ENCODE data around the gene VRTN. TPM values are rescaled to one million over a fixed set of nuclear protein-coding genes. Genes with fewer than 3 reads are reported as not detected.

VRTN gene
- total and polyA plus RNA-seq, 2 of the 8 experiments (the other 6 are each of a cell fraction or from before 2014, with no cell fraction given) = 133 to 148 TPM

DNA sequence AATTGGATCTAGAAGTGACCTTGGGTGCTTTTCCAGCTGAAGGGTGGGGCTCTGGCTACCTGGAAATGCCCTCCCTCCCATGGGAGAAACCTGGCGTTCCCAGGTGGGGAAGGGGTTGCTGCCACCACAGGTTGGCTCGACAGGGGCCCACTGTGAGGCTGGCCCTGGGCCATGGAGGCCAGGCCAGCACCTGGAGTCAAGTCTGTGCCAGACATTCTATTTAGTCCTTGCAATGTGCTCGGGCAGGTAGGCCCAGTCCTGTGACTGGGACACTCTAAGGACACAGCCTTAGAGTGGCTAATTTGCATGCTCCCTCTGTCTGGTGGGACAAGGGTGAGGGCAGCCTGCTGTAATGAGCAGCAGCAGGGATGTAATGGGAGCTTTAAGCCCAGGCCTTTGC is 11.9 kb downstream of the VRTN start:
- H2BK120ac ChIP-seq (replicated peaks; ENCODE audit: low read depth, low read length) = no peak overlapping the region
- H4K20me1 ChIP-seq (replicated peaks in 1 of 2; ENCODE audit: control insufficient read depth in 1 of 2, insufficient read depth in 2 of 2, low read length in 2 of 2) = peaks cover 39 to 47% of the 10 kb centered on the region in 2 experiments
- H3K9ac ChIP-seq (replicated peaks in 1 of 4; ENCODE audit: extremely low read depth in 1 of 4, low read depth in 3 of 4, low read length in 3 of 4) = no peak overlapping the region
- no peak overlapping the region for H4K5ac ChIP-seq (ENCODE audit: insufficient read length, low read depth, low read length)
- DNase-seq (ENCODE audit: low read depth in 1 of 2, low spot score in 2 of 2) (no peak), FAIRE-seq (no peak)
- no peak overlapping the region for H2BK15ac ChIP-seq (ENCODE audit: low read length)
- no peak overlapping the region for H2BK20ac ChIP-seq (ENCODE audit: low read length)
- H3K4me2 ChIP-seq (ENCODE audit: insufficient read depth in 1 of 2, low read depth in 2 of 2, low read length in 2 of 2) = no peak overlapping the region
- H3K4ac ChIP-seq (replicated peaks; ENCODE audit: insufficient read length, low read depth, low read length) = no peak overlapping the region
- POLR2A ChIA-PET (ENCODE audit: partially characterized antibody) = interaction anchor here (1.4 to 8.9 kb wide), 6 partner anchors 9 to 131 kb away, joined by 3 to 200 read pairs (median 6); partner anchors contain the start of genes SYNDIG1L and VRTN
- H4K8ac ChIP-seq (ENCODE audit: extremely low read depth, insufficient read depth, low read length) = no peak overlapping the region
- H3K27me3 ChIP-seq (replicated peaks in 1 of 4; ENCODE audit: control insufficient read depth in 3 of 4, extremely low read depth in 1 of 4, insufficient read depth in 3 of 4, low read length in 3 of 4) = no peaks in the 10 kb centered on the region
- no peak overlapping the region for H3K4me3 ChIP-seq (ENCODE audit: extremely low read depth in 1 of 4, insufficient read depth in 2 of 4, low read depth in 3 of 4, low read length in 4 of 4)
- no peak overlapping the region for H3K27ac ChIP-seq (ENCODE audit: low read depth, low read length)
- H3K4me1 ChIP-seq (replicated peaks in 1 of 4; ENCODE audit: control insufficient read depth in 3 of 4, insufficient read depth in 4 of 4, low read length in 3 of 4) = peaks cover 12 to 34% (median 16%) of the 10 kb centered on the region in 4 experiments
- H3K14ac ChIP-seq (ENCODE audit: insufficient read length) = no peak overlapping the region
- TF ChIP-seq HDAC2 (IDR thresholded peaks at IDR 0.05; ENCODE audit: borderline replicate concordance in 1 of 2, low read depth in 2 of 2, low read length in 2 of 2) (no peak), POLR2AphosphoS5 (IDR thresholded peaks at IDR 0.05; ENCODE audit: low read depth, low read length) (peak; percentile 72; the same call in 1 of the 2 replicates), CEBPB (IDR thresholded peaks at IDR 0.05; ENCODE audit: low read depth, low read length) (no peak), CREB1 (IDR thresholded peaks at IDR 0.05) (no peak), POLR2A (IDR thresholded peaks at IDR 0.05; ENCODE audit: control extremely low read depth in 1 of 2, low read depth in 2 of 2, low read length in 2 of 2) (peak; percentile 3 to 70), RNF2 (IDR thresholded peaks at IDR 0.05; ENCODE audit: borderline replicate concordance, low read depth, low read length, missing control alignments, poor library complexity, severe bottlenecking) (no peak), BRCA1 (IDR thresholded peaks at IDR 0.05; ENCODE audit: low read depth, low read length) (no peak), EP300 (IDR thresholded peaks at IDR 0.05; ENCODE audit: borderline replicate concordance in 1 of 2, low read depth in 2 of 2, low read length in 2 of 2) (no peak)
- TF ChIP-seq, protein P1, sequence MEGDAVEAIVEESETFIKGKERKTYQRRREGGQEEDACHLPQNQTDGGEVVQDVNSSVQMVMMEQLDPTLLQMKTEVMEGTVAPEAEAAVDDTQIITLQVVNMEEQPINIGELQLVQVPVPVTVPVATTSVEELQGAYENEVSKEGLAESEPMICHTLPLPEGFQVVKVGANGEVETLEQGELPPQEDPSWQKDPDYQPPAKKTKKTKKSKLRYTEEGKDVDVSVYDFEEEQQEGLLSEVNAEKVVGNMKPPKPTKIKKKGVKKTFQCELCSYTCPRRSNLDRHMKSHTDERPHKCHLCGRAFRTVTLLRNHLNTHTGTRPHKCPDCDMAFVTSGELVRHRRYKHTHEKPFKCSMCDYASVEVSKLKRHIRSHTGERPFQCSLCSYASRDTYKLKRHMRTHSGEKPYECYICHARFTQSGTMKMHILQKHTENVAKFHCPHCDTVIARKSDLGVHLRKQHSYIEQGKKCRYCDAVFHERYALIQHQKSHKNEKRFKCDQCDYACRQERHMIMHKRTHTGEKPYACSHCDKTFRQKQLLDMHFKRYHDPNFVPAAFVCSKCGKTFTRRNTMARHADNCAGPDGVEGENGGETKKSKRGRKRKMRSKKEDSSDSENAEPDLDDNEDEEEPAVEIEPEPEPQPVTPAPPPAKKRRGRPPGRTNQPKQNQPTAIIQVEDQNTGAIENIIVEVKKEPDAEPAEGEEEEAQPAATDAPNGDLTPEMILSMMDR (IDR thresholded peaks at IDR 0.05; ENCODE audit: control extremely low read depth in 1 of 3, insufficient read depth in 1 of 3, low read depth in 1 of 3, low read length in 3 of 3) = no peak
- H2BK12ac ChIP-seq (ENCODE audit: low read depth, low read length) = no peak overlapping the region
- H3K23ac ChIP-seq (ENCODE audit: insufficient read length) = no peak overlapping the region
- no peak overlapping the region for H2AFZ ChIP-seq (ENCODE audit: low read length)
- no peaks in the 10 kb centered on the region for H3K23me2 ChIP-seq (ENCODE audit: low read depth, low read length)
- peaks cover 18% of the 10 kb centered on the region for H3K79me1 ChIP-seq (ENCODE audit: low read depth, low read length)
- H3K18ac ChIP-seq (ENCODE audit: extremely low read depth, low read length) = 0 out of 2 replicates have a peak overlapping the region, but pooled peaks have one; percentile 38
- CTCF ChIA-PET (ENCODE audit: partially characterized antibody) = interaction anchor here (1.0 to 5.9 kb wide), 13 partner anchors 9 to 123 kb away, joined by 3 to 60 read pairs (median 4); partner anchors contain the start of gene VRTN
- H2BK5ac ChIP-seq (ENCODE audit: low read depth, low read length) = no peak overlapping the region
- H3K9me3 ChIP-seq (ENCODE audit: insufficient read depth in 2 of 2, low read depth in 1 of 2, low read length in 1 of 2) = no peaks in the 10 kb centered on the region
- no peak overlapping the region for H3K56ac ChIP-seq (replicated peaks; ENCODE audit: insufficient read length, low read depth, low read length)
- no peak overlapping the region for H4K91ac ChIP-seq (replicated peaks; ENCODE audit: insufficient read length, low read length)
- no peak overlapping the region for H2AK5ac ChIP-seq (ENCODE audit: low read depth, low read length)
- peaks cover 19 to 70% of the 10 kb centered on the region in 2 experiments for H3K79me2 ChIP-seq (ENCODE audit: control insufficient read depth in 1 of 2, insufficient read depth in 2 of 2, low read length in 2 of 2)
- WGBS, 2 experiments (ENCODE audit: extremely low coverage in 1 of 2, insufficient coverage in 1 of 2, insufficient read length in 1 of 2, insufficient replicate concordance in 2 of 2, low coverage in 1 of 2, low lambda C conversion rate in 2 of 2, missing lambda C conversion rate in 1 of 2) = 100% methylated on average over 3 of the region's 3 CpGs; no CpG with 5 or more reads in 1 of the 2 experiments
- peaks cover 25 to 54% (median 31%) of the 10 kb centered on the region in 4 experiments for H3K36me3 ChIP-seq (ENCODE audit: control insufficient read depth in 2 of 4, insufficient read depth in 4 of 4, low read length in 3 of 4)
